Measurements from ENCODE around the gene SCIN. TPM values are rescaled to one million over a fixed set of nuclear protein-coding genes. Genes with fewer than 3 reads are reported as not detected.

SCIN gene
- total RNA-seq, 4 donors from 2014 or later: 0.32 to 1.0 (median 0.66) TPM

DNA sequence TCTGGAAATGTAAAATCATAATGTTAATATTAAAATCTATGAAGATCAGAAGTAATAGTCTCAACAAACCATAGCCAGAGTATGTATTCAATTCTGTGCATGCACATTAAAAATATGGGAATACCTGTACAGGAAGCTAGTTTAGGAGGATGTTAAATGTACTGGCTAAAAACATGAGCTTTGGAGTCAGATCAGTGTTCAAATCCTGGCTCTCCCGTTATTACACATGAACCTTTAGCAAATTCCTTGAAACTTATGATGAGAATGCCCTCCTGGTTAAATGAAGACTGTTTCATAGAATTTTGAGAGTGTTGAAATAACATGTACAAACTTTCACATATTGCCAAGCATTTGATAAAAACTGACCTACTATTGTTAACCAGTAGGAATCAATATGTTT, 121.5 kb downstream of the SCIN start:
- Histone ChIP-seq H3K4me1 (peaks cover 5 to 40% (median 19%) of the 10 kb centered on the region in 4 donors), H3K27me3 (no peaks in the 10 kb centered on the region), H3K27ac (replicated peaks in 1 of 4) (no peak overlapping the region), H3K9me3 (no peaks in the 10 kb centered on the region), H3K36me3 (no peaks in the 10 kb centered on the region), H3K4me3 (no peak overlapping the region)
- intact Hi-C loops (cut with DNase I): no loop called here
- no peak for DNase-seq (ENCODE audit: extremely low spot score)
- 100% methylated on average over 1 of the region's 1 CpG for WGBS
- TF ChIP-seq EP300 (IDR thresholded peaks at IDR 0.05): no peak
- no peak for TF ChIP-seq POLR2AphosphoS5 (IDR thresholded peaks at IDR 0.05)
- TF ChIP-seq POLR2A (IDR thresholded peaks at IDR 0.05; ENCODE audit: low read depth): no peak
- TF ChIP-seq CTCF (IDR thresholded peaks at IDR 0.05): no peak

- Histone ChIP-seq H3K4me3 (no peak overlapping the region), H3K27ac (replicated peaks in 1 of 4) (no peak overlapping the region), H3K4me1 (peaks cover 5 to 40% (median 19%) of the 10 kb centered on the region in 4 donors), H3K36me3 (no peaks in the 10 kb centered on the region), H3K9me3 (no peaks in the 10 kb centered on the region), H3K27me3 (no peaks in the 10 kb centered on the region)
- intact Hi-C loops (cut with DNase I): no loop called here
- TF ChIP-seq CTCF (IDR thresholded peaks at IDR 0.05) (no peak), EP300 (IDR thresholded peaks at IDR 0.05) (no peak), POLR2AphosphoS5 (IDR thresholded peaks at IDR 0.05) (no peak), POLR2A (IDR thresholded peaks at IDR 0.05; ENCODE audit: low read depth) (no peak)
- DNase-seq (ENCODE audit: extremely low spot score): no peak
- 62% methylated on average over 3 of the region's 3 CpGs for WGBS
Measured at GRCh38 chr7:12692479-12693259, 122.1 kb downstream of the SCIN start.

DNA sequence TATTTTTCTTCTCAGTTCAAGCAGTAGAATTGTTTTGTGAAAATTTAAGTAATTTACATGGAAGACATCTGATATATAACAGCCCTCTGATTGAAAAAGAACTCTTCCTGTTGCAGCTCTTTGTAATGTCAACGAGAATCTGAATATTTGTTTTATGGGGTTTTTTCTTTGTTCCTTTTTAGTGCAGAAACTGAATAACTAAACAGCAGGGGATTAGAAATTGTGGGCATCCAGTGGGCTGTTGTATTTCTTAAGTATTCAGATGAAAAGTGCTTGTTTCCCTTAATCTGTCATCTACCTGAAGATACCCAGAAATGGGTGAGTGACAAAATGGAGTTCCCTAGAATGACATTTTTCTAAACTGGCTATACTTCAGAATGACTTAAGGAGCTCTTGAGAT, 124.3 kb downstream of the SCIN start:
- no peak for DNase-seq (ENCODE audit: extremely low spot score)
- H3K4me3 ChIP-seq: no peak overlapping the region
- H3K27ac ChIP-seq (replicated peaks in 1 of 4): no peak overlapping the region
- H3K4me1 ChIP-seq: peaks cover 5 to 26% (median 10%) of the 10 kb centered on the region in 4 donors
- H3K27me3 ChIP-seq: no peaks in the 10 kb centered on the region
- no peaks in the 10 kb centered on the region for H3K9me3 ChIP-seq
- intact Hi-C loops (cut with DNase I): no loop called here
- no peak for TF ChIP-seq POLR2AphosphoS5 (IDR thresholded peaks at IDR 0.05)
- no peak for TF ChIP-seq CTCF (IDR thresholded peaks at IDR 0.05)
- no peak for TF ChIP-seq POLR2A (IDR thresholded peaks at IDR 0.05; ENCODE audit: low read depth)
- no peak for TF ChIP-seq EP300 (IDR thresholded peaks at IDR 0.05)
- 36% methylated on average over 1 of the region's 1 CpG for WGBS
- no peaks in the 10 kb centered on the region for H3K36me3 ChIP-seq

DNA sequence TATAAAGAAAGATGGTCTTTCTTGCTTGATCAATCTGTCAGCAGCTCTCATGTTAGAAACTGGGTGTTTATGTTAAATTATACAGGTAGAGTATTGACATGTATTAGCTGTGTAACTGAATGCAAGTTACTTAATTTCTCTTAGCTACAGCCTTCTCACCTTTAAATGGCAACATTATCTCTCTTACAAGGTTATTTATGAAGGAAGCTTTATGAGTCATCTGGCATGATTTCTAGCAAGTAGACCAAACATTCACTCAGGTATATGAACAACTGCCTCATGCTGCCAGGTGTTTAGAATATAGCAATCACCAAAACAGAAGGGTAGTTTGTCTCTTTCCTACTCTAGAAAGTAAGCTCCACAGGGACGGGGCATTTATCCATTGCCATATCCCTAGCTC, 125.4 kb downstream of the SCIN start:
- H3K27ac ChIP-seq (replicated peaks in 1 of 4): no peak overlapping the region
- no peak overlapping the region for H3K4me3 ChIP-seq
- peaks cover under 1 to 14% (median 3%) of the 10 kb centered on the region in 4 donors for H3K4me1 ChIP-seq
- H3K9me3 ChIP-seq: peaks cover 0 to under 1% (median 0%) of the 10 kb centered on the region in 4 donors
- DNase-seq (ENCODE audit: extremely low spot score): no peak
- WGBS: 93% methylated on average over 1 of the region's 1 CpG
- intact Hi-C loops (cut with DNase I): no loop called here
- H3K36me3 ChIP-seq: no peaks in the 10 kb centered on the region
- TF ChIP-seq EP300 (IDR thresholded peaks at IDR 0.05) (no peak), POLR2AphosphoS5 (IDR thresholded peaks at IDR 0.05) (no peak), CTCF (IDR thresholded peaks at IDR 0.05) (no peak), POLR2A (IDR thresholded peaks at IDR 0.05; ENCODE audit: low read depth) (no peak)
- H3K27me3 ChIP-seq: no peaks in the 10 kb centered on the region

Data from esophagus muscularis mucosa (tissue), 4 donors.